AG10803 (cell line): ENCODE data around the gene KIFC3.

Experiments used
- DNase-seq: peaks from one replicate; pipeline ENCODE4 v3.0.0; 2010; ENCODE audit warnings: low read depth
- H3K4me3 ChIP-seq: 2 replicates; pipeline ENCODE4 v1.5.1; 2011; ENCODE audit warnings: mild to moderate bottlenecking, low read length, control low read depth
- CTCF ChIP-seq: conservative IDR thresholded peaks from 2 replicates; pipeline ENCODE4 v1.5.1; 2011; ENCODE audit warnings: mild to moderate bottlenecking, low read length, control low read depth, inconsistent platforms

The KIFC3 gene

GRCh38 chr16:57757883-57758282, 44.4 kb downstream of the KIFC3 start:
- no peak for DNase-seq
- no peak for TF ChIP-seq CTCF

GRCh38 chr16:57757326-57757786, 44.9 kb downstream of the KIFC3 start:
- peak; percentile 83 for TF ChIP-seq CTCF
- DNase-seq, result peak; percentile 70
- no peak overlapping the region for H3K4me3 ChIP-seq

More at GRCh38 chr16:57757883-57758282, 44.4 kb downstream of the KIFC3 start:
- H3K4me3 ChIP-seq, result no peak overlapping the region

GRCh38 chr16:57756424-57757325, 45.6 kb downstream of the KIFC3 start:
- no peak for DNase-seq
- H3K4me3 ChIP-seq, result no peak overlapping the region
- no peak for TF ChIP-seq CTCF

GRCh38 chr16:57755726-57756423, 46.4 kb downstream of the KIFC3 start:
- no peak overlapping the region for H3K4me3 ChIP-seq
- TF ChIP-seq CTCF, result no peak
- DNase-seq, result no peak

- no peak for DNase-seq
- TF ChIP-seq CTCF, result no peak
- H3K4me3 ChIP-seq, result no peak overlapping the region
Observed at GRCh38 chr16:57755061-57755684, 47.1 kb downstream of the KIFC3 start.

- no peak for TF ChIP-seq CTCF
- no peak for DNase-seq
- H3K4me3 ChIP-seq, result no peak overlapping the region
Observed at GRCh38 chr16:57754354-57755060, 47.8 kb downstream of the KIFC3 start.
